Endothelial cell of umbilical vein (primary cell): ENCODE data around the gene NEK8. TPM values are rescaled to one million over a fixed set of nuclear protein-coding genes. Genes with fewer than 3 reads are reported as not detected.

Source experiments
- BruUV-seq: library from RNA; stranded (reverse); fragments of 400-500 nt; replicated peaks from 2 replicates; lab custom pipeline; 2021; lab: Mats Ljungman, UMichigan
- CTCF ChIA-PET: fragments of 300-600, 350-600 bp; sonication (Branson Sonifier 250); formaldehyde crosslinking; loops from one replicate; lab custom pipeline; 2021; ENCODE audit warnings: antibody characterized with exemption, inconsistent platforms; lab: Charles Lee
- POLR2A ChIA-PET: fragments of 300-600, 350-600 bp; sonication (Branson Sonifier 250); formaldehyde crosslinking; loops from one replicate; lab custom pipeline; 2021; ENCODE audit warnings: antibody characterized with exemption, inconsistent platforms; lab: Charles Lee
- DNase-seq: peaks from one replicate; pipeline ENCODE4 v3.0.0-alpha.2; 2011; ENCODE audit warnings: low read depth, low spot score
- FAIRE-seq: peaks from 2 replicates; lab custom pipeline; 2011; peaks lifted over from hg19 to GRCh38; lab: Jason Lieb, UNC
- H2AFZ ChIP-seq: 2 replicates; pipeline ENCODE4 v1.6.0; 2012; ENCODE audit warnings: low read depth, low read length, control low read depth, inconsistent platforms
- H3K27ac ChIP-seq: 2 replicates; pipeline ENCODE4 v1.5.1; 2011; ENCODE audit warnings: low read depth, mild to moderate bottlenecking, control low read depth, low read length, moderate library complexity; ENCODE audit not compliant: insufficient read depth
- H3K27me3 ChIP-seq, 2 experiments: 2 replicates each; pipeline versions ENCODE4 v1.6.0 to v1.6.1; 2011; ENCODE audit warnings: low read length in 2 of 2, mixed read lengths in 1 of 2; ENCODE audit not compliant: control insufficient read depth in 2 of 2, insufficient read depth in 2 of 2
- H3K36me3 ChIP-seq, 2 experiments: 2 replicates in 1 of 2; 3 replicates in 1 of 2; pipeline ENCODE4 v1.5.1; 2011; ENCODE audit warnings: low read length in 2 of 2, mild to moderate bottlenecking in 1 of 2, moderate library complexity in 1 of 2; ENCODE audit not compliant: control insufficient read depth in 2 of 2, insufficient read depth in 2 of 2; ENCODE audit errors: extremely low read depth in 1 of 2
- H3K4me1 ChIP-seq: 3 replicates; pipeline ENCODE4 v1.5.1; 2011; ENCODE audit warnings: mild to moderate bottlenecking, low read length; ENCODE audit not compliant: control insufficient read depth, insufficient read depth; ENCODE audit errors: extremely low read depth
- H3K4me2 ChIP-seq: 2 replicates; pipeline ENCODE4 v1.6.1; 2011; ENCODE audit warnings: low read length, control low read depth, mixed read lengths; ENCODE audit not compliant: insufficient read depth
- H3K4me3 ChIP-seq, 3 experiments: fragments of 200-600 bp in 1 of 3; sonication (generic), shearing (Covaris generic) in 1 of 3; replicated peaks in 1 of 3; 2 replicates each; pipeline ENCODE4 v1.5.1; 2011 to 2016; ENCODE audit warnings: control low read depth in 3 of 3, low read length in 3 of 3, mild to moderate bottlenecking in 2 of 3, inconsistent platforms in 1 of 3, low read depth in 1 of 3, moderate library complexity in 1 of 3; ENCODE audit not compliant: insufficient read depth in 1 of 3
- H3K79me2 ChIP-seq: 2 replicates; pipeline ENCODE4 v1.6.0; 2012; ENCODE audit warnings: low read length, inconsistent platforms; ENCODE audit not compliant: control insufficient read depth, insufficient read depth
- H3K9ac ChIP-seq: replicated peaks from 2 replicates; pipeline ENCODE3; 2011; ENCODE audit warnings: low read length, control low read depth; ENCODE audit not compliant: insufficient read depth; ENCODE audit errors: extremely low read depth
- H3K9me1 ChIP-seq: replicated peaks from 3 replicates; pipeline ENCODE4 v1.6.0; 2011; ENCODE audit warnings: mild to moderate bottlenecking, low read length; ENCODE audit not compliant: control insufficient read depth, insufficient read depth; ENCODE audit errors: extremely low read depth
- H3K9me3 ChIP-seq: replicated peaks from 2 replicates; pipeline ENCODE4 v1.5.1; 2012; ENCODE audit warnings: low read length, inconsistent platforms; ENCODE audit not compliant: control insufficient read depth, insufficient read depth
- H4K20me1 ChIP-seq: replicated peaks from 2 replicates; pipeline ENCODE3; 2011; ENCODE audit warnings: mild to moderate bottlenecking, low read length; ENCODE audit not compliant: control insufficient read depth, insufficient read depth; ENCODE audit errors: extremely low read depth
- EZH2 ChIP-seq: IDR thresholded peaks from 2 replicates; pipeline ENCODE4 v1.6.1; 2012; ENCODE audit warnings: borderline replicate concordance, low read depth, mild to moderate bottlenecking, moderate library complexity, low read length, inconsistent platforms; ENCODE audit not compliant: severe bottlenecking
- FOS ChIP-seq: IDR thresholded peaks from 2 replicates; pipeline ENCODE4 v1.6.1; 2011; ENCODE audit warnings: mild to moderate bottlenecking, low read length, moderate library complexity, borderline replicate concordance; ENCODE audit not compliant: insufficient read depth
- GATA2 ChIP-seq: IDR thresholded peaks from 2 replicates; pipeline ENCODE4 v1.7.0; 2011; ENCODE audit warnings: low read depth, mild to moderate bottlenecking, moderate library complexity, mixed read lengths, low read length; ENCODE audit not compliant: insufficient read length, insufficient read depth
- JUN ChIP-seq: IDR thresholded peaks from 2 replicates; pipeline ENCODE4 v1.6.1; 2011; ENCODE audit warnings: borderline replicate concordance, low read depth; ENCODE audit not compliant: insufficient read length, insufficient read depth
- MYC ChIP-seq: IDR thresholded peaks from one replicate; pipeline ENCODE4 v1.6.1; 2011; ENCODE audit warnings: mild to moderate bottlenecking, low read depth, low read length
- POLR2A ChIP-seq: IDR thresholded peaks from 2 replicates; pipeline ENCODE4 v1.6.1; 2012; ENCODE audit warnings: low read depth, mild to moderate bottlenecking, control low read depth, low read length
- POLR2AphosphoS5 ChIP-seq: IDR thresholded peaks from 2 replicates; pipeline ENCODE4 v1.6.1; 2012; ENCODE audit warnings: low read depth, mild to moderate bottlenecking, control low read depth, low read length, moderate library complexity; ENCODE audit not compliant: insufficient read depth
- dilution Hi-C: fragments of 300-500 bp; cut with MboI; formaldehyde crosslinking; loops from one replicate; pipeline ENCODE4 v1.15.0; 2019; ENCODE audit warnings: low sequenced_read_pairs; ENCODE audit not compliant: extremely low pct_ligation_motif_present
- intact Hi-C: fragments of 100-400 bp; cut with micrococcal nuclease; formaldehyde crosslinking; loops from one replicate; pipeline ENCODE4 v1.10.0; 2022
- polyA plus RNA-seq, 4 experiments: library from polyadenylated mRNA; depleted of rRNA in 3 of 4; stranded (reverse) in 3 of 4; unstranded in 1 of 4; fragments of >200 nt; gene quantifications; 2 replicates each; pipeline versions ENCODE4 v1.2.1 to v1.2.3, GENCODE V29; 2011 to 2012; ENCODE audit warnings: missing spikeins in 1 of 4
- total RNA-seq: library from RNA; stranded (reverse); gene quantifications from 2 replicates; pipeline ENCODE4 v1.2.3, GENCODE V29; 2021
- TF ChIP-seq, protein P1 (sequence below): IDR thresholded peaks from 2 replicates; pipeline ENCODE4 v1.6.1; 2011; ENCODE audit not compliant: insufficient read depth, insufficient read length
- TF ChIP-seq, protein P2 (sequence below), 2 donors: IDR thresholded peaks; 1 replicate in 1 of 2; 2 replicates in 1 of 2; pipeline ENCODE4 v1.5.1; 2011; ENCODE audit warnings: low read length in 2 of 2, mild to moderate bottlenecking in 2 of 2, moderate library complexity in 2 of 2, control low read depth in 1 of 2, inconsistent platforms in 1 of 2, low read depth in 1 of 2; ENCODE audit not compliant: insufficient read depth in 1 of 2; ENCODE audit errors: extremely low read depth in 1 of 2

The NEK8 gene
- total and polyA plus RNA-seq, 2 donors (not counting 3 experiments of a cell fraction or from before 2014, with no cell fraction given), result 3.1 to 3.2 TPM

DNA sequence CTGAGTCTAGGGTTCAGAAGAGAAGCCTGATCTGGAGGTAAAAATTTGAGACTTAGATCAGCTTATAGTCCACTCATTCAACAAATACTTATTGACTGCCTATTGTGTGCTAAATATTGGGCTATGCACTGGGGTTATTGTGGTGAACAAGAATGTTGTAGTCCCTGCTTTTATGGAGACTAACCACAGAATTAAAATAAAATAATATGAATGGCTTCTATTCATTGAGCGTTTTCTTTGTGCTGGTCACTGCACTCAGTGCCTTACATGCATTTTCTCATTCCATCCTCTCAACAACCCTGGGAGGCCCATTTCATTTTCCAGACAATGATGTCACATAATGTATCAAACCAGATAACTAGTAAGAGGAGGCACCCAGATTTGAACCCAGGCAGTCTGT, 4.8 kb downstream of the NEK8 start:
- no peak for DNase-seq
- Histone ChIP-seq H3K27me3 (no peaks in the 10 kb centered on the region), H3K9me3 (no peaks in the 10 kb centered on the region), H3K4me1 (no peaks in the 10 kb centered on the region), H3K4me3 (no peak overlapping the region), H3K79me2 (no peaks in the 10 kb centered on the region), H2AFZ (no peak overlapping the region), H4K20me1 (no peaks in the 10 kb centered on the region), H3K27ac (no peak overlapping the region), H3K9me1 (no peaks in the 10 kb centered on the region), H3K36me3 (no peaks in the 10 kb centered on the region), H3K4me2 (no peak overlapping the region), H3K9ac (no peak overlapping the region)
- POLR2A ChIA-PET, result no interaction called here
- FAIRE-seq, result no peak
- intact Hi-C loops (no loop called here), dilution Hi-C loops (no loop called here)
- CTCF ChIA-PET, result interaction anchor here (0.5 to 13.7 kb wide), 2 partner anchors 14 to 98 kb away, joined by 4 to 602 read pairs; partner anchors contain the start of gene TRAF4
- TF ChIP-seq, protein P1, sequence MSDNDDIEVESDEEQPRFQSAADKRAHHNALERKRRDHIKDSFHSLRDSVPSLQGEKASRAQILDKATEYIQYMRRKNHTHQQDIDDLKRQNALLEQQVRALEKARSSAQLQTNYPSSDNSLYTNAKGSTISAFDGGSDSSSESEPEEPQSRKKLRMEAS, result no peak
- TF ChIP-seq GATA2 (no peak), POLR2AphosphoS5 (no peak), POLR2A (no peak), MYC (no peak), EZH2 (no peak), FOS (no peak), JUN (no peak)
- TF ChIP-seq, protein P2, sequence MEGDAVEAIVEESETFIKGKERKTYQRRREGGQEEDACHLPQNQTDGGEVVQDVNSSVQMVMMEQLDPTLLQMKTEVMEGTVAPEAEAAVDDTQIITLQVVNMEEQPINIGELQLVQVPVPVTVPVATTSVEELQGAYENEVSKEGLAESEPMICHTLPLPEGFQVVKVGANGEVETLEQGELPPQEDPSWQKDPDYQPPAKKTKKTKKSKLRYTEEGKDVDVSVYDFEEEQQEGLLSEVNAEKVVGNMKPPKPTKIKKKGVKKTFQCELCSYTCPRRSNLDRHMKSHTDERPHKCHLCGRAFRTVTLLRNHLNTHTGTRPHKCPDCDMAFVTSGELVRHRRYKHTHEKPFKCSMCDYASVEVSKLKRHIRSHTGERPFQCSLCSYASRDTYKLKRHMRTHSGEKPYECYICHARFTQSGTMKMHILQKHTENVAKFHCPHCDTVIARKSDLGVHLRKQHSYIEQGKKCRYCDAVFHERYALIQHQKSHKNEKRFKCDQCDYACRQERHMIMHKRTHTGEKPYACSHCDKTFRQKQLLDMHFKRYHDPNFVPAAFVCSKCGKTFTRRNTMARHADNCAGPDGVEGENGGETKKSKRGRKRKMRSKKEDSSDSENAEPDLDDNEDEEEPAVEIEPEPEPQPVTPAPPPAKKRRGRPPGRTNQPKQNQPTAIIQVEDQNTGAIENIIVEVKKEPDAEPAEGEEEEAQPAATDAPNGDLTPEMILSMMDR (IDR thresholded peaks at IDR 0.05; ENCODE audit: extremely low read depth in 1 of 2, insufficient read depth in 1 of 2, low read depth in 1 of 2, low read length in 2 of 2), result no peak
- BruUV-seq, result no TSS peak
